Measurements from ENCODE around the gene DOK6. TPM values are rescaled to one million over a fixed set of nuclear protein-coding genes. Genes with fewer than 3 reads are reported as not detected.

DOK6 gene
- total and polyA plus RNA-seq, 2 of the 13 experiments (the other 11 are each of a cell fraction or from before 2014, with no cell fraction given): 17.0 to 17.2 TPM

GRCh38 chr18:69358212-69358895 lies 42.3 kb upstream of the DOK6 start (continued):
- TF ChIP-seq NCOA5 (CRISPR knock-in tag; IDR thresholded peaks at IDR 0.05) (no peak), KIAA2018 (CRISPR knock-in tag; IDR thresholded peaks at IDR 0.05; ENCODE audit: borderline replicate concordance) (no peak), KLF12 (CRISPR knock-in tag; IDR thresholded peaks at IDR 0.05; ENCODE audit: borderline replicate concordance) (no peak), ZNF124 (CRISPR knock-in tag; IDR thresholded peaks at IDR 0.05) (peak; percentile 32; the same call in 1 of the 2 replicates), ZBTB38 (CRISPR knock-in tag; IDR thresholded peaks at IDR 0.05) (no peak), BRF2 (CRISPR knock-in tag; IDR thresholded peaks at IDR 0.05) (no peak), DR1 (CRISPR knock-in tag; IDR thresholded peaks at IDR 0.05) (no peak), ZNF513 (CRISPR knock-in tag; conservative IDR thresholded peaks at IDR 0.05) (no peak), ZNF878 (CRISPR knock-in tag; IDR thresholded peaks at IDR 0.05) (peak; percentile 26; the same call in 1 of the 2 replicates), YY1 (IDR thresholded peaks at IDR 0.05; ENCODE audit: insufficient read depth, insufficient replicate concordance, low read depth, low read length) (no peak), NFKB2 (CRISPR knock-in tag; IDR thresholded peaks at IDR 0.05; ENCODE audit: borderline replicate concordance) (no peak), PCBP2 (optimal IDR thresholded peaks at IDR 0.05; ENCODE audit: low read depth, low read length, poor library complexity, severe bottlenecking) (no peak), ZNF577 (CRISPR knock-in tag; IDR thresholded peaks at IDR 0.05; ENCODE audit: borderline replicate concordance, low read depth) (no peak), CC2D1A (CRISPR knock-in tag; IDR thresholded peaks at IDR 0.05) (no peak), GABPB1 (CRISPR knock-in tag; IDR thresholded peaks at IDR 0.05) (0 out of 2 replicates have a peak, but pooled peaks have one; percentile 32), FOXO1 (CRISPR knock-in tag; IDR thresholded peaks at IDR 0.05) (peak; percentile 89), HCFC1 (IDR thresholded peaks at IDR 0.05; ENCODE audit: low read depth, low read length) (no peak)
- TF ChIP-seq, protein P1, sequence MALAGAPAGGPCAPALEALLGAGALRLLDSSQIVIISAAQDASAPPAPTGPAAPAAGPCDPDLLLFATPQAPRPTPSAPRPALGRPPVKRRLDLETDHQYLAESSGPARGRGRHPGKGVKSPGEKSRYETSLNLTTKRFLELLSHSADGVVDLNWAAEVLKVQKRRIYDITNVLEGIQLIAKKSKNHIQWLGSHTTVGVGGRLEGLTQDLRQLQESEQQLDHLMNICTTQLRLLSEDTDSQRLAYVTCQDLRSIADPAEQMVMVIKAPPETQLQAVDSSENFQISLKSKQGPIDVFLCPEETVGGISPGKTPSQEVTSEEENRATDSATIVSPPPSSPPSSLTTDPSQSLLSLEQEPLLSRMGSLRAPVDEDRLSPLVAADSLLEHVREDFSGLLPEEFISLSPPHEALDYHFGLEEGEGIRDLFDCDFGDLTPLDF (CRISPR knock-in tag; IDR thresholded peaks at IDR 0.05): no peak
